IMR-90 (cell line): Measurements from ENCODE around the gene FAF1.

Experiments
- BHLHE40 ChIP-seq: fragments of 150-350 bp; IDR thresholded peaks from 2 replicates; pipeline ENCODE4 v1.6.1; 2016; ENCODE audit warnings: mild to moderate bottlenecking, low read depth, low read length
- CTCF ChIP-seq: conservative IDR thresholded peaks from 2 replicates; pipeline ENCODE4 v1.5.1; 2012; ENCODE audit warnings: mild to moderate bottlenecking, low read depth, low read length, improper control_type of control experiment
- MAFK ChIP-seq: IDR thresholded peaks from 2 replicates; pipeline ENCODE4 v1.6.1; 2012; ENCODE audit warnings: low read depth, low read length, improper control_type of control experiment
- POLR2A ChIP-seq: IDR thresholded peaks from 2 replicates; pipeline ENCODE4 v1.6.1; 2012; ENCODE audit warnings: mild to moderate bottlenecking, low read depth, low read length

DNA sequence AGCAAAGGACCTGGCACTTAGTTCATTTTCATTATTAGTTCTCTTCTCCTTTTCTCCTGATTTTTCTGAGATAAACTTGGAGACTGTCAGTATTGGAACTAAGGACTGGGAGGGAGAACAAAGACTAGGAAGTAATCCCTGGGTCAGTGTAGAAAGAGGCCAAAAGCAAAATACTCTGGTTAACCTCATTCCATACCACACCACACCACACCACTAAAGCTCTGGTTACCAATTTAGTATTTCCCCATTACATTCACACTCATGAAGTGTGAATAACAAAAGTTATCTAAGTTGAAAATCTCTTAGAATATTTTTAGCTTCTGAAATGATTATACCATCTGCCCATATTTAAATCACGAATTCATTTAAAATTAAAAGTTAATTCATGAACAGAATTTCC lies 467.9 kb downstream of the FAF1 start:
- no peak for TF ChIP-seq CTCF
- TF ChIP-seq MAFK = no peak
- no peak for TF ChIP-seq POLR2A
- TF ChIP-seq BHLHE40 = no peak
